Measurements from ENCODE around the gene CEP152.

GRCh38 chr15:48785712-48786111 is 25.2 kb downstream of the CEP152 start:
- TF ChIP-seq CTCF (IDR thresholded peaks at IDR 0.05) (no peak), POLR2A (IDR thresholded peaks at IDR 0.05) (no peak)
